Nucleus accumbens (tissue), 56 donors: Measurements from ENCODE around the gene AKAP6.
A peak's percentile ranks its signal among the peaks of the same experiment; 100 is the strongest.
"Not testable (repeated sequence)": the region's sequence is repeated elsewhere in the genome, so short reads cannot be mapped to it uniquely, and the experiment has no call there.

Experiments used
- DNase-seq, 56 donors: peaks; one replicate each; lab custom pipeline; 2025; lab: John Stamatoyannopoulos, UW

The AKAP6 gene

GRCh38 chr14:32370714-32371113, 41.6 kb downstream of the AKAP6 start:
- DNase-seq = no peak

GRCh38 chr14:32372154-32372553, 43.1 kb downstream of the AKAP6 start:
- no peak for DNase-seq

DNA sequence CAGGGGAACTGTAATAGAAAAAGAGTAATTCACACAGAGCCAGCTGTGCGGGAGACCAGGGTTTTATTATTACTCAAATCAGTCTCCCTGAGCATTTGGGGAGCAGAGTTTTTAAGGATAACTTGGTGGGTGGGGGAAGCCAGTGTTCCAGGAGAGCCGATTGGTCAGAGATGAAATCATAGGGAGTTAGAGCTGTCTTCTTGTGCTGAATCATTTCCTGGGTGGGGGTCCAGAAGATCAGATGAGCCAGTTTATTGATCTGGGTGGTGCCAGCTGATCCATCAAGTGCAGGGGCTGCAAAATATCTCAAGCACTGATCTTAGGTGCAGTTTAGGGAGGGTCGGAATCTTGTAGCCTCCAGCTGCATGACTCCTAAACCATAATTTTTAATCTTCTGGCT, 44.1 kb downstream of the AKAP6 start:
- not testable (repeated sequence) for DNase-seq

DNA sequence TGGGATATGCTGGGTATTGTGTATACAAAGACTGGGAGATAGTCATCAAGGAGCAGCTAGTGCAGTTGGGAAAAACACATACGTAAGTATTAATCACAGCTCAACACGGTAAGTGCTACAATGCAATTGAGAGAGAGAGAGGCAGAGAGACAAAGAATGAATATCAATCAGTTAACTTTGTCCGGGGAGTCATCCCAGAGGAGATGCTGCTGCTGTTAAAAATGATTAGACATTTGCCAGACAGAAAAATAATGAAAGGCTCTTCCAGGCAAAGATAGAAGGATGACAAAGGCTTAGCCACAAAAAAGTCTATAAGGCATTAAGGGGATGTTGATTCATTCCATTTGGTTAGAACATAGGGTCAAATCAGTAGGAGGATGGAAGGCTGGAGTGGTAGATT, 45.1 kb downstream of the AKAP6 start:
- no peak for DNase-seq

DNA sequence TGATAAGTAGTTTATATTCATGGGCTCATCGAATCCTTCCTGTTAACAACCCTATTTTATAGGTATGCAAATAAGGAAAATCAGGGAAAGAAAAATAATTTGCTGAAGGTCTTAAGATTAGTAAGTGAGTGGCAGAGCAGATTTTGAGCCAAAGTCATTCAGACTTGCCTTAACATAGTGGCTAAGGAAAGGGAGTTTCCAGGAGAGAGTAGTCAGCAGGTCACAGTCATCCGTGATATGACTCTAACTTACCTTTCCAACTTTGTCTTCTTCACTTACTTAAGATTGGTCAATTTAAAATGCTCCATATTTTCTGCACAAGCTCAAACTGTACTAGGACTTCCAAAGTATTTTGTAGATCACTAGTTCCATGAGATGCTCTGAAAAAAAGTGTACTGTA, 46.6 kb downstream of the AKAP6 start:
- DNase-seq = no peak

- no peak for DNase-seq
Observed at GRCh38 chr14:32377046-32377646, 48.0 kb downstream of the AKAP6 start.

DNA sequence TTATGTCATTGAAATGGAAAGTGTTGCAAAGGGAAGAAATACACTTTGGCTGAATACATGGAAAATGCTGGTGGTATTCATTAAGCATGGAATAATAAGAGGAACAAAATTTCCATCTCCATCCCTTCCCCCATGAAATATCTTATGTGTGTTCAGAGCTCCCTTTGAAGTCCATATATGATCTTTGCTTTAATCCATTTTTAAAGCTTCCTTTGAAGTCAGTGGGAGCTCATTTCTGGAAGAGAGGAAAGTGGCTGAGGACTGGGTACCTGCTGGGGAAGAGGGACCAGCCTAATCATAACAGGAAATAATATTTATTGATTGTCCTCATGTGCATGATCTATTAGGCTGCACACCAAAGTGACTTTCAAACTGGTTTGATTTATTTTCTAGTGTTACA, 49.2 kb downstream of the AKAP6 start:
- no peak for DNase-seq

DNA sequence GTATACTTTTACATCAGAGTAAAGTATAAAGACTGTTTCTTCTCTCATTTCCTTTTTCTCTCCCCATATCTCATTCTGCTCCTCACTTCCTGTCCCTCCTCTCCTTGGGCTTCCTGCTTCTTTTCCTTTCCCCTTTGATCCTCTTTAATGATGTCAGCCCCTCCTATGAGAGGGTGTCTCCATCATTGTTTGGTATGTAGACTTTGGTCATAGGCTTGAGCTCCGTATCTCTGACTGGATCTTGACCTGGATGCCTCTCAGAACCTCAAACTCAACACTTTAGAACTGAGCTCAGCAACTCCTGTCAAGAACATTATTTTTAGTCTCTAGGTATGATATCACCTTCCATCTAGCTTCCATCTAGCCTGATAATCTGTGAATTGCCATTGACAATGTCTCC, 50.3 kb downstream of the AKAP6 start:
- DNase-seq = no peak

- no peak for DNase-seq
Observed at GRCh38 chr14:32381869-32382268, 52.8 kb downstream of the AKAP6 start.

- peak in 18 of 56 donors; percentile 7 to 47 (median 23) for DNase-seq
Observed at GRCh38 chr14:32382704-32383103, 53.6 kb downstream of the AKAP6 start.

DNA sequence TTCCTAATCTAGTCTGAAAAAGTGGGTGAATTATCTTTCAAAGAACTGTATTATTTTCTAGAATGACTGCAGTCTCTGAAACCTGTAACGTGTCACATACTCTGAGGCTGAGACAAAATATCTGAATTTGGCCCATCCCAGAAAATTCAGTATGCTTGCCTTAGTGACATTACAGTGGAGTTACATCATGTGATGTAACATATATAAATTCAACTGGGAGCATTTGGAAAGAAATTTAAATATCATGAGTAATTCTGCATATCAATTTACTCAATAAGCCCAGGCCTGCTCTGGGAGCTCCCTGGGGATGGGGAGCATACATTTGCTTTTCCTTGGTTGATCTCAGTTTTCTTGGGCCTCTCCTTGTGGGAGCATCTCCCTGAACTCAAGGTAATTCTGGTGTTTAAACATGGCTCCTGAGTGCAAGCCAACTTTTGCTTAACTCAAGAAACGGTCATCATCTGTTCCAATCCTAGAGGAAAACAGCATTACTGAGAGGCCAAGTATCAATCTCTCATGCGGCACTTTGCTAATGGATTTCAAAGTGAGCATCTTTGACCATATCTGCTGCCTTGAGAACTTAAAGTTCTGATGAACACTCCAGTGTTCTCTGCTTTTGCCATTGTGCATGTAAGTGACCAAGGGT, 54.4 kb downstream of the AKAP6 start:
- DNase-seq = no peak

DNA sequence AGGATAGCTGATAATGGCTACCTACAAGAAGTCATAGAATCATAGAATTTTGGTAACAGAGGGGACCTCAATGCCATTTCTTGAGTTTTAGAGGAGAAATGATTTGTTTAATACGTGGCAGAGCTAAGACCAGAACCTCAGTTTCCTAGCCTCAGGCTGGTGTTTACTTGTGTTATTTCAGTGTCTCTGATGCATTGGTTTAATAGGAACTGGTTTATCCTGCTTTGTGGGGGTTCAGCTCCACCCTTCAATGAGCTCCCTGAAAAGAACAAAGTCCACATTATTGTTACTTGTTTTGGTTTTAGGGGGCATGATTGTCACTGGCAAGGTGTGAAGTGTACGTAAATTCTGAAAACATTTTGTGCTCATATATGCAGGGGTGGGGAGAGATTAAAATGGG, 55.4 kb downstream of the AKAP6 start:
- no peak for DNase-seq

- not testable (repeated sequence) for DNase-seq
Observed at GRCh38 chr14:32387295-32387694, 58.2 kb downstream of the AKAP6 start.

DNA sequence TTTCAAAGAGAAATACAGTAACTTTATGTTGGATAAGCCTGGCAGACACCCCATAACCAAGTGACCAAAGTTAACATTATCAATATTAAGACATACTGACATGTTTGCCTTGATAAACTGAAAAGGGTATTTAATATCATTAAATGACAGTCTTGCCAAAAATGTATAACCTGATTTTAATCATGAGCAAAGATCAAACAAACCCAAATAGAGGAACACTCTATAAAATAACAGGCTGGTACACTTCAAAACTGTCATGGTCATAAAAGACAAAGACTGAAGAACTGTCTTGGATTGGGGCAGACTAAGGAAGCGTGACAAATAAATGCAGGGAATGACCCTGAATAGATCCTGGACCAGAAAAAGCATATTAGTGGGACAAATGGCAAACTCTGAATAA, 64.0 kb downstream of the AKAP6 start:
- no peak for DNase-seq

DNA sequence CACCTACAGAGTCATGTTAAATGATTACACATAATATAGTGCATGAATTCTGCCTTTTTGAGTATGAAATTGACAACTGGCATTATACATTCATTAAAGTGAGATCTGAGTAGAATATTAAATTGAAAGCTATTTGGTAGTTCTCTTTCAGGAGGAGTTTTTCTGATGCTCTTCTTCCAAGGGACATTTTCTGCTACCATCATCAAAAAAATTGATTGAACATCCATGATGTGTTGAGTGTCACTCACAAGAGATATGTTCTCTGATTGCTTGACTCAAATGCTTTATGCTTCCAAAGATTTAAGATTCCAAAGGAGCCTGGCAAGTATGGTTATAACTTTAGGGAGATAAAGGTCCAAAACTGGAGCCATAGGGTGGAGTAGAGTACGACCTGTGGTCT, 64.9 kb downstream of the AKAP6 start:
- no peak for DNase-seq

DNA sequence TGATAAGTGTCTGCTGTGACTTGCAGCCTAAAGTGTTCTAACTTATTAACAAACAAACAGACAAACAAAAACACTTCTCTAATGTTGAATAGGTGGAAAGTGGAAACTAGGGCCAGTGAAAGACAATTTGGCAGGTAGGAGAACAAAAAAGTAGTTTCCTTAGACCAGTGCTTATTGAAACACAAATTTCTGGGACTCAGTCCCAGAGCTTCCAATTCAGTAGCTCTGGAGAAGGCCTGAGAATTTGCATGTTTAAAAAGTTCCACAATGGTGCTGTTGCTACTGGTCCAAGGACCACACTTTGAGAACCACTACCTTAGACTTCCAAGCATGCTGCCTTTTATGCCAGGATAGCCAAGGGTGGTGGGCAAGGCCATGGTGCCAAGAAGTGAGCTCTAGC, 67.8 kb downstream of the AKAP6 start:
- peak in 2 of 56 donors; percentile 12 to 19 for DNase-seq

DNA sequence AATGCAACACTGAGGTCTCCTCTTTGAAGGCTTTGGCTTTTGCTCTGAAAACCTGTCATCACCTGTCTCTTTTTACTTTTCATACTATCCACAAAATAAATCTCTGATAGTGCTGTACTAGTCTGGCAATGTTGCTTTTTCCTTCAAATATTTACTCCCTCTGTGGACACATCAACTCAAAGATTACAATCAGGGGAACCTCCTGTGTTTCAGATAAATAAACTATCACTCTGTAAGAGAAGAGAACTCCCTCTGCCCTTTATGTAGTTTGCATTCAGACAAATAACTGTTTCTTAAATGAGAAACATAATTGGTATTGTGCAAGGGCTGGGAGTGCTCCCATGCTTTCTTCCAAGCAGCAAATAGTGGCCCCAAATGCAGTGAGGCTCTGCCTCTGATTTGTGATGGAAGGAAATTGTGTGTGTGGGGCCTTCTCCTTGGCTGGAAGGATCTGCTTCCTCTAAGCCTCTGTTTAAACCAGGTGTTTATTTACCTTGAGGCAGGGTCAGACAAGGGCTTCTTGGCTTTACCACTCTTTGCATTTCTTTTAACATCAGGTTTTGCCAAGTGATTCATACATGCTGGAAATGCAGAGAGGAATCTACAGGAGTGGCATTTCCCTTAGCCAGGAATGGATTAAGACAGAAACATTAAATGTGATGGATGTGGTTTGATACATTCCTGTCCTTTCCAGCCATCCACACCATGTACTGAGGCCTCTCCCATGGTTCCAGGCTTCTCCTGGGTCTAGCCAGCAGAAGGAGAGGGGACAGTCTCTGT, 69.0 kb downstream of the AKAP6 start:
- no peak for DNase-seq

DNA sequence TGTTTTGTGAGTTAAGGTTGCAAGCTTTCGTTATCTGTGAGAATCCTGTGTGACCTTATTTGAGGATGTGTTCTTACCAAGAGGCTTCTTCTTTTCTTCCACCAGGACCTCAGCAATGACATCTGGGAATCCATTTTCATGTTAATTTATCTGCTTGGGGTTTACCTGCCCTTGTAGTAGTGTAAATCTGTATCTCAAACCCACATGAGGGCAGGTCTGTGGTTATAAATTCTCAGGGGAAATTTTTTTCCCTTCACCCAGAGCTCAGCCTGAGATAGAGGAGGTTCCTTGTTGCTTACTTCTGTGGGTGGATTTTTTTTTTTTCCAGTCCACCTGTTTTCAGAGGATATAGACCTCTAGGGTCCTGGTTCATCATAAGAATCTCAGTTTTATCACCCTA, 70.8 kb downstream of the AKAP6 start:
- DNase-seq = no peak

DNA sequence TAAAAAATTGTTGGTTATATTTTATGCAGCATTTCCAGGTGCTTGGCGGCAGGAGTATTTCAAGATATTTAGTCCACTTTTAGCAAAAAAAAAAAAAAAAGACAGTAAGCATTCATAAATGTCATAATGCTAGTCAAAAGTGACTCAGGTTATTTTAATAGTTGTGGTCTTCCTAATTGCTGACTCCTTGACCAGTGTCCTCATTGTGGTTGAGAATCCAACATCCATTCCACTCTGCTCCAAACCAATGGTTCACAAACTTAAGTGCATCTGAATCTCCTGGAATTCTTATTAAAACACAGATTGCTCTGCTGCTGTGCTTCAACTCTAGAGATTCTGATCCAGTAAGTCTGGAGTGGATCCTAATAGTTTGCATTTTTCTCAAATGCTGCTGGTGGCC, 71.4 kb downstream of the AKAP6 start:
- DNase-seq = no peak

DNA sequence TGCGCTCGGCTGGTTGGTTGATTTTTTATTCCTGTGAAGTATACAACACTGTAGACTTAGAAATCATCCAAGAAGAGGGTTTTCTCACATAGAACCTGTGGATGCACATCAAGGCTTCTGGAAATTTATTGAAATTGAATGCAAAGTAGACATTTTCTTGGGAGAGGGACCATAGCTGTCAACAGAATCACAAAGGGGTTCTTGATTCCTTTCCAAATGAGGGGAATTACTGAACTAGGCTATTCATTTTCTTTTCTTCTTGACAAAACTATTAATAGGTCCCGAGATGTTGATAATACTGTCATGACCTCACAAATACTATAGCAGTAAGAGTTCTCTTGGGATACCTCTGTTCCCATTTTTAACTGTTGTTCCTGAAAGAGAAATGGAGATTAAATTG, 73.9 kb downstream of the AKAP6 start:
- DNase-seq = no peak

DNA sequence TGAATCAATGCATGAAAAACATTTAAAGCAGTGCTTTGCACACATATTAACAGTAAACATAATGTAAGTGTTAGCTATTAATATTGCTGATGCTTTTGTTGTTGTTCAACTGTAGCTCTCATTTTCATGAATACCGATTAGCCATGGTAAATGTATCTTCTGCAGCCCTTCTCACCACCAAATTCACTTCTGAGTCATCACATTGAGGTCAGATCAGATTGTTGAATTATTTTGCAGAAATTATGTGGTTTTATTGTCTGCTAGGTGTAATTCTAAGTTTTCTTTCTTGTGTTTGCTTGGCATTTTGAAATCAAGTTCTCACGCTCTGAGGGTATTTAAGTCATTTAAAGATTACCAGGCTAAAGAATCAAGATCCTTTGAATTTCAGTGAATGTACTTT, 74.6 kb downstream of the AKAP6 start:
- DNase-seq = no peak
